Measurements from ENCODE around the gene PLP2. TPM values are rescaled to one million over a fixed set of nuclear protein-coding genes. Genes with fewer than 3 reads are reported as not detected.

Gene PLP2
- total RNA-seq, 1 donor from 2014 or later: 3.9 TPM

GRCh38 chrX:49214996-49215526, 43.4 kb downstream of the PLP2 start:
- Mint-ChIP-seq H3K9me3 (ENCODE audit: low read depth) (peaks cover 29% of the 10 kb centered on the region), H3K27ac (no peak overlapping the region), H3K27me3 (peaks cover 18% of the 10 kb centered on the region), H3K4me1 (ENCODE audit: low read depth) (no peaks in the 10 kb centered on the region), H3K4me3 (ENCODE audit: low read depth) (no peak overlapping the region), H3K36me3 (ENCODE audit: insufficient read depth) (no peaks in the 10 kb centered on the region)
- DNase-seq (ENCODE audit: low spot score, unreplicated experiment): no peak
- TF ChIP-seq CTCF (IDR thresholded peaks at IDR 0.05; ENCODE audit: unreplicated experiment): no peak

GRCh38 chrX:49220100-49220499, 48.4 kb downstream of the PLP2 start:
- H3K36me3 Mint-ChIP-seq (ENCODE audit: insufficient read depth): peaks cover 1% of the 10 kb centered on the region
- H3K9me3 Mint-ChIP-seq (ENCODE audit: low read depth): peaks cover 28% of the 10 kb centered on the region
- no peak overlapping the region for H3K4me3 Mint-ChIP-seq (ENCODE audit: low read depth)
- TF ChIP-seq CTCF (IDR thresholded peaks at IDR 0.05; ENCODE audit: unreplicated experiment): no peak
- DNase-seq (ENCODE audit: low spot score, unreplicated experiment): no peak
- peaks cover 19% of the 10 kb centered on the region for H3K27me3 Mint-ChIP-seq
- no peaks in the 10 kb centered on the region for H3K4me1 Mint-ChIP-seq (ENCODE audit: low read depth)
- H3K27ac Mint-ChIP-seq: no peak overlapping the region

- no peak for DNase-seq (ENCODE audit: low spot score, unreplicated experiment)
- no peak for TF ChIP-seq CTCF (IDR thresholded peaks at IDR 0.05; ENCODE audit: unreplicated experiment)
- H3K27me3 Mint-ChIP-seq: peaks cover 25% of the 10 kb centered on the region
- peaks cover 24% of the 10 kb centered on the region for H3K9me3 Mint-ChIP-seq (ENCODE audit: low read depth)
- no peak overlapping the region for H3K27ac Mint-ChIP-seq
- H3K4me3 Mint-ChIP-seq (ENCODE audit: low read depth): no peak overlapping the region
- H3K36me3 Mint-ChIP-seq (ENCODE audit: insufficient read depth): peaks cover 1% of the 10 kb centered on the region
- no peaks in the 10 kb centered on the region for H3K4me1 Mint-ChIP-seq (ENCODE audit: low read depth)
Measured at GRCh38 chrX:49221868-49222267, 50.2 kb downstream of the PLP2 start.

Other genes with a start within 250 kb of the PLP2 start
- gene OTUD5, start 214.3 kb upstream of the PLP2 start, total RNA-seq: 52.5 and 53.3 TPM in 2 replicates
- 8.0 and 8.2 TPM in 2 replicates for gene KCND1, start 200.1 kb upstream of the PLP2 start, total RNA-seq
- gene GRIPAP1, start 169.6 kb upstream of the PLP2 start, total RNA-seq: 89.9 and 98.4 TPM in 2 replicates
- gene TFE3, start 128.5 kb upstream of the PLP2 start, total RNA-seq: 39.7 and 40.8 TPM in 2 replicates
- gene CCDC120, start 112.9 kb upstream of the PLP2 start, total RNA-seq: 27.1 and 27.9 TPM in 2 replicates
- 22.6 and 24.1 TPM in 2 replicates for gene PRAF2, start 97.9 kb upstream of the PLP2 start, total RNA-seq
- gene WDR45, start 92.0 kb upstream of the PLP2 start, total RNA-seq: 44.9 and 55.0 TPM in 2 replicates
- 15.6 and 16.5 TPM in 2 replicates for gene GPKOW, start 48.2 kb upstream of the PLP2 start, total RNA-seq
- 3.1 and 5.0 TPM in 2 replicates for gene MAGIX, start 9.1 kb upstream of the PLP2 start, total RNA-seq
- 6.2 and 8.8 TPM in 2 replicates for gene PRICKLE3, start 14.5 kb downstream of the PLP2 start, total RNA-seq
- 10.1 and 11.4 TPM in 2 replicates for gene SYP, start 28.3 kb downstream of the PLP2 start, total RNA-seq
- 0.19 and 0.64 TPM in 2 replicates for gene CACNA1F, start 61.4 kb downstream of the PLP2 start, total RNA-seq
- 16.0 and 17.7 TPM in 2 replicates for gene CCDC22, start 63.6 kb downstream of the PLP2 start, total RNA-seq
- gene FOXP3, start 92.8 kb downstream of the PLP2 start, total RNA-seq: 0.24 and 0.33 TPM in 2 replicates
- 9.4 and 10.2 TPM in 2 replicates for gene PPP1R3F, start 97.9 kb downstream of the PLP2 start, total RNA-seq
- gene GAGE10, start 131.7 kb downstream of the PLP2 start, total RNA-seq: not detected in 2 replicates
- gene GAGE12J, start 150.1 kb downstream of the PLP2 start, total RNA-seq: not detected in 2 replicates
- not detected in 2 replicates for gene GAGE13, start 159.7 kb downstream of the PLP2 start, total RNA-seq

Measured in progenitor cell of endocrine pancreas (in vitro differentiated cells).